IMR-90 (cell line): Measurements from ENCODE around the gene SOX5. TPM values are rescaled to one million over a fixed set of nuclear protein-coding genes. Genes with fewer than 3 reads are reported as not detected.

Source experiments
- ATAC-seq: fragments of 200-7000 bp; cut with Tn5 transposase; 2 replicates; pipeline ENCODE4 v1.9.1; 2020; ENCODE audit warnings: low read depth, mild to moderate bottlenecking, moderate library complexity
- BruUV-seq: library from RNA; stranded (reverse); fragments of 400-500 nt; replicated peaks from 2 replicates; lab custom pipeline; 2021; lab: Mats Ljungman, UMichigan
- CTCF ChIA-PET: fragments of 300-600 bp; formaldehyde crosslinking; extraction: SDS; loops from one replicate; lab custom pipeline; 2021; ENCODE audit warnings: antibody characterized with exemption; lab: Yijun Ruan, JAX
- POLR2A ChIA-PET: fragments of 300-600 bp; sonication (Branson Sonifier 250); formaldehyde crosslinking; loops from one replicate; lab custom pipeline; 2022; ENCODE audit warnings: antibody characterized with exemption; ENCODE audit not compliant: unreplicated experiment; lab: Charles Lee
- DNase-seq: peaks from one replicate; pipeline ENCODE4 v3.0.0; 2013
- H2AFZ ChIP-seq: replicated peaks from 2 replicates; pipeline ENCODE3; 2013; ENCODE audit warnings: low read length, mild to moderate bottlenecking; ENCODE audit not compliant: poor library complexity
- H2AK5ac ChIP-seq: 2 replicates; pipeline ENCODE4 v1.6.1; 2013; ENCODE audit warnings: low read depth, low read length, inconsistent platforms
- H2AK9ac ChIP-seq: replicated peaks from 2 replicates; pipeline ENCODE3; 2013; ENCODE audit warnings: mild to moderate bottlenecking, low read depth, low read length, moderate library complexity; ENCODE audit not compliant: poor library complexity
- H2BK120ac ChIP-seq: 2 replicates; pipeline ENCODE4 v1.6.1; 2013; ENCODE audit warnings: low read depth, low read length, inconsistent platforms
- H2BK15ac ChIP-seq: 3 replicates; pipeline ENCODE4 v1.6.1; 2013; ENCODE audit warnings: low read depth, low read length, inconsistent platforms
- H2BK20ac ChIP-seq: 2 replicates; pipeline ENCODE4 v1.6.1; 2013; ENCODE audit warnings: low read depth, mild to moderate bottlenecking, inconsistent platforms, low read length, moderate library complexity
- H2BK5ac ChIP-seq: 2 replicates; pipeline ENCODE4 v1.6.1; 2013; ENCODE audit warnings: mild to moderate bottlenecking, low read depth, low read length, inconsistent platforms; ENCODE audit not compliant: poor library complexity, severe bottlenecking
- H3K14ac ChIP-seq: replicated peaks from 2 replicates; pipeline ENCODE4 v1.6.1; 2013; ENCODE audit warnings: low read depth, low read length, inconsistent platforms
- H3K18ac ChIP-seq: 2 replicates; pipeline ENCODE4 v1.6.1; 2013; ENCODE audit warnings: low read depth, low read length, control low read depth
- H3K23ac ChIP-seq: 2 replicates; pipeline ENCODE4 v1.6.1; 2013; ENCODE audit warnings: low read depth, low read length, inconsistent platforms
- H3K27ac ChIP-seq: 2 replicates; pipeline ENCODE4 v1.5.1; 2013; ENCODE audit warnings: mild to moderate bottlenecking, control low read depth, low read length; ENCODE audit not compliant: insufficient read depth
- H3K27me3 ChIP-seq: 2 replicates; pipeline ENCODE4 v1.6.1; 2013; ENCODE audit warnings: low read length; ENCODE audit not compliant: control insufficient read depth, insufficient read depth
- H3K36me3 ChIP-seq: 2 replicates; pipeline ENCODE4 v1.6.1; 2013; ENCODE audit warnings: low read length, mixed read lengths; ENCODE audit not compliant: control insufficient read depth, insufficient read depth
- H3K4ac ChIP-seq: 2 replicates; pipeline ENCODE4 v1.6.1; 2013; ENCODE audit warnings: low read depth, low read length, inconsistent platforms
- H3K4me1 ChIP-seq: 2 replicates; pipeline ENCODE4 v1.6.1; 2013; ENCODE audit warnings: low read length, mixed read lengths; ENCODE audit not compliant: control insufficient read depth, insufficient read depth
- H3K4me2 ChIP-seq: 2 replicates; pipeline ENCODE4 v1.6.1; 2013; ENCODE audit warnings: low read depth, mild to moderate bottlenecking, control low read depth, low read length, moderate library complexity
- H3K4me3 ChIP-seq: 2 replicates; pipeline ENCODE4 v1.5.1; 2013; ENCODE audit warnings: low read depth, mild to moderate bottlenecking, control low read depth, low read length, moderate library complexity; ENCODE audit not compliant: insufficient read depth
- H3K56ac ChIP-seq: 2 replicates; pipeline ENCODE4 v1.6.1; 2013; ENCODE audit warnings: low read length, inconsistent platforms; ENCODE audit not compliant: insufficient read depth; ENCODE audit errors: extremely low read depth
- H3K79me1 ChIP-seq, 2 experiments: 2 replicates each; pipeline ENCODE4 v1.6.1; 2013; ENCODE audit warnings: low read length in 2 of 2, inconsistent platforms in 1 of 2, low read depth in 1 of 2
- H3K9ac ChIP-seq: 2 replicates; pipeline ENCODE4 v1.6.1; 2013; ENCODE audit warnings: low read depth, low read length, control low read depth
- H3K9me1 ChIP-seq: 2 replicates; pipeline ENCODE4 v1.6.1; 2013; ENCODE audit warnings: low read length, inconsistent platforms; ENCODE audit not compliant: insufficient read depth
- H3K9me3 ChIP-seq: 2 replicates; pipeline ENCODE4 v1.6.1; 2013; ENCODE audit warnings: low read length; ENCODE audit not compliant: control insufficient read depth, insufficient read depth
- H4K20me1 ChIP-seq: 2 replicates; pipeline ENCODE4 v1.6.1; 2013; ENCODE audit warnings: low read length, inconsistent platforms; ENCODE audit not compliant: insufficient read depth
- H4K5ac ChIP-seq: 2 replicates; pipeline ENCODE4 v1.6.1; 2013; ENCODE audit warnings: mild to moderate bottlenecking, low read depth, low read length, control low read depth
- H4K8ac ChIP-seq, 2 experiments: 2 replicates each; pipeline ENCODE4 v1.6.1; 2013; ENCODE audit warnings: low read depth in 2 of 2, low read length in 2 of 2, control low read depth in 1 of 2, inconsistent platforms in 1 of 2
- H4K91ac ChIP-seq: 2 replicates; pipeline ENCODE4 v1.6.1; 2013; ENCODE audit warnings: low read depth, low read length, inconsistent platforms; ENCODE audit not compliant: insufficient read depth
- BHLHE40 ChIP-seq: fragments of 150-350 bp; IDR thresholded peaks from 2 replicates; pipeline ENCODE4 v1.6.1; 2016; ENCODE audit warnings: mild to moderate bottlenecking, low read depth, low read length
- CEBPB ChIP-seq: IDR thresholded peaks from 2 replicates; pipeline ENCODE4 v1.6.1; 2012; ENCODE audit warnings: low read depth, low read length, improper control_type of control experiment
- CHD1 ChIP-seq: IDR thresholded peaks from 2 replicates; pipeline ENCODE4 v1.6.1; 2012; ENCODE audit warnings: low read depth, low read length, improper control_type of control experiment
- FOS ChIP-seq: fragments of 150-350 bp; IDR thresholded peaks from 2 replicates; pipeline ENCODE4 v1.6.1; 2016; ENCODE audit warnings: low read depth, low read length
- MAFK ChIP-seq: IDR thresholded peaks from 2 replicates; pipeline ENCODE4 v1.6.1; 2012; ENCODE audit warnings: low read depth, low read length, improper control_type of control experiment
- MAZ ChIP-seq: IDR thresholded peaks from 2 replicates; pipeline ENCODE4 v1.6.1; 2012; ENCODE audit warnings: low read depth, mild to moderate bottlenecking, low read length, improper control_type of control experiment, moderate library complexity, borderline replicate concordance
- MXI1 ChIP-seq: IDR thresholded peaks from 2 replicates; pipeline ENCODE4 v1.6.1; 2012; ENCODE audit warnings: low read depth, mild to moderate bottlenecking, low read length, moderate library complexity, borderline replicate concordance
- NFE2L2 ChIP-seq: fragments of 150-350 bp; IDR thresholded peaks from 2 replicates; pipeline ENCODE4 v1.6.1; 2016; ENCODE audit warnings: low read depth, mild to moderate bottlenecking, low read length
- POLR2A ChIP-seq: IDR thresholded peaks from 2 replicates; pipeline ENCODE4 v1.6.1; 2012; ENCODE audit warnings: mild to moderate bottlenecking, low read depth, low read length
- RAD21 ChIP-seq: IDR thresholded peaks from 2 replicates; pipeline ENCODE4 v1.6.1; 2012; ENCODE audit warnings: low read length, improper control_type of control experiment
- RCOR1 ChIP-seq: IDR thresholded peaks from 2 replicates; pipeline ENCODE4 v1.6.1; 2012; ENCODE audit warnings: mild to moderate bottlenecking, low read length, improper control_type of control experiment; ENCODE audit not compliant: insufficient replicate concordance
- RFX5 ChIP-seq: IDR thresholded peaks from 2 replicates; pipeline ENCODE4 v1.8.0; 2012; ENCODE audit warnings: low read depth, mild to moderate bottlenecking, low read length, moderate library complexity
- SMC3 ChIP-seq: fragments of 150-350 bp; IDR thresholded peaks from 2 replicates; pipeline ENCODE4 v1.6.1; 2016; ENCODE audit warnings: low read depth, mild to moderate bottlenecking, antibody characterized with exemption, low read length, moderate library complexity
- WGBS, 2 experiments: methylation state at CpG; one replicate each; pipeline versions ENCODE4 v1.1.5 to v1.1.7; 2013; ENCODE audit warnings: missing lambda C conversion rate in 2 of 2; ENCODE audit not compliant: insufficient read length in 1 of 2; ENCODE audit errors: extremely low coverage in 2 of 2; 5-methylcytosine and 5-hydroxymethylcytosine counted together
- dilution Hi-C: fragments of 300-500 bp; cut with HindIII; formaldehyde crosslinking; loops from one replicate; pipeline ENCODE4 v1.14.3; 2018; ENCODE audit warnings: low sequenced_read_pairs; ENCODE audit not compliant: unreplicated experiment
- in situ Hi-C: fragments of 300-500 bp; cut with MboI; formaldehyde crosslinking; loops from 3 replicates; pipeline ENCODE4 v1.14.3; 2019; ENCODE audit warnings: low sequenced_read_pairs, inconsistent platforms, mixed read lengths
- intact Hi-C: fragments of 100-400 bp; cut with micrococcal nuclease; formaldehyde crosslinking; loops from 2 replicates; pipeline ENCODE4 v1.10.0; 2022
- polyA plus RNA-seq, 3 experiments: library from polyadenylated mRNA; depleted of rRNA; stranded (reverse); fragments of >200 nt; gene quantifications; 2 replicates each; pipeline ENCODE4 v1.2.3, GENCODE V29; 2012; ENCODE audit warnings: low replicate concordance in 1 of 3
- total RNA-seq: library from RNA; depleted of rRNA; stranded (reverse); fragments of >200 nt; gene quantifications from 2 replicates; pipeline ENCODE4 v1.2.3, GENCODE V29; 2012
- TF ChIP-seq, protein P1 (sequence below): fragments of 150-350 bp; IDR thresholded peaks from 2 replicates; pipeline ENCODE4 v1.6.1; 2016; ENCODE audit warnings: low read depth, mild to moderate bottlenecking, low read length, moderate library complexity, borderline replicate concordance
- TF ChIP-seq, protein P2 (sequence below): conservative IDR thresholded peaks from 2 replicates; pipeline ENCODE4 v1.5.1; 2012; ENCODE audit warnings: mild to moderate bottlenecking, low read depth, low read length, improper control_type of control experiment
- TF ChIP-seq, protein P3 (sequence below): fragments of 150-350 bp; IDR thresholded peaks from 2 replicates; pipeline ENCODE4 v1.6.1; 2017; ENCODE audit warnings: mild to moderate bottlenecking, antibody characterized with exemption, low read length, low read depth

SOX5 gene
- total and polyA plus RNA-seq, 2 of the 4 experiments (the other 2 are of a cell fraction): 1.1 to 13.1 TPM

DNA sequence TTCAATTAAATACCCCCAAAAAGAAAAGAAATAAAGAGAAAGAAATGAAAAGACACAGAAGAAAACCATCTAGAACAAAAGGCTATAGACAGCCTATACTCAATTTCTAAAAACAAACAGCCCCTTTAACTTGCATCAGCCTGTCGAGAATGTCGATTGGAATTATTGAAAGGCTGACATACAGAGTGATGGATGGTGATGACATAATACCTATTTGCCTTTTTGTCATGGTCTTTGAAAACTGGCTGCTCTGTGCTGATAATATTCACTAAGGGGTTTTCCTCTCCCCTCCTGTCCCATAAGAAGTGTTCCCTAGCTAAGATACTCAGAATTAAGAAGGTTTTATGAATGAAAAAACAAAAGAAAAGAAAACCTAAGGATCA, 393.7 kb downstream of the SOX5 start:
- no peak overlapping the region for H2BK120ac ChIP-seq
- DNase-seq: no peak
- H3K4me1 ChIP-seq: no peaks in the 10 kb centered on the region
- no peak overlapping the region for H3K4me2 ChIP-seq
- no peak overlapping the region for H2BK5ac ChIP-seq
- intact Hi-C loops (no loop called here), dilution Hi-C loops (no loop called here), in situ Hi-C loops (no loop called here)
- H4K20me1 ChIP-seq: no peaks in the 10 kb centered on the region
- no peak overlapping the region for H2BK15ac ChIP-seq
- no peaks in the 10 kb centered on the region for H3K9me1 ChIP-seq
- H2BK20ac ChIP-seq: no peak overlapping the region
- H3K4me3 ChIP-seq: no peak overlapping the region
- no CpG with 5 or more reads among the region's 2 CpGs for WGBS, 2 experiments
- H3K79me1 ChIP-seq: no peaks in the 10 kb centered on the region
- no peaks in the 10 kb centered on the region for H3K27me3 ChIP-seq
- H3K14ac ChIP-seq: no peak overlapping the region
- no peak overlapping the region for H4K91ac ChIP-seq
- H2AFZ ChIP-seq: no peak overlapping the region
- H3K36me3 ChIP-seq: no peaks in the 10 kb centered on the region
- no peak overlapping the region for H2AK5ac ChIP-seq
- H4K8ac ChIP-seq: no peak overlapping the region
- ChIA-PET POLR2A (no interaction called here), CTCF (no interaction called here)
- no peak overlapping the region for H4K5ac ChIP-seq
- BruUV-seq: no TSS peak
- no peak overlapping the region for H3K56ac ChIP-seq
- H3K4ac ChIP-seq: no peak overlapping the region
- no peak overlapping the region for H3K27ac ChIP-seq
- ATAC-seq: no peak
- H3K9ac ChIP-seq: no peak overlapping the region
- H2AK9ac ChIP-seq: no peak overlapping the region
- H3K18ac ChIP-seq: no peak overlapping the region
- TF ChIP-seq, protein P1, sequence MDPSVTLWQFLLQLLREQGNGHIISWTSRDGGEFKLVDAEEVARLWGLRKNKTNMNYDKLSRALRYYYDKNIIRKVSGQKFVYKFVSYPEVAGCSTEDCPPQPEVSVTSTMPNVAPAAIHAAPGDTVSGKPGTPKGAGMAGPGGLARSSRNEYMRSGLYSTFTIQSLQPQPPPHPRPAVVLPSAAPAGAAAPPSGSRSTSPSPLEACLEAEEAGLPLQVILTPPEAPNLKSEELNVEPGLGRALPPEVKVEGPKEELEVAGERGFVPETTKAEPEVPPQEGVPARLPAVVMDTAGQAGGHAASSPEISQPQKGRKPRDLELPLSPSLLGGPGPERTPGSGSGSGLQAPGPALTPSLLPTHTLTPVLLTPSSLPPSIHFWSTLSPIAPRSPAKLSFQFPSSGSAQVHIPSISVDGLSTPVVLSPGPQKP: no peak
- TF ChIP-seq POLR2A: no peak
- TF ChIP-seq BHLHE40: no peak
- TF ChIP-seq, protein P2, sequence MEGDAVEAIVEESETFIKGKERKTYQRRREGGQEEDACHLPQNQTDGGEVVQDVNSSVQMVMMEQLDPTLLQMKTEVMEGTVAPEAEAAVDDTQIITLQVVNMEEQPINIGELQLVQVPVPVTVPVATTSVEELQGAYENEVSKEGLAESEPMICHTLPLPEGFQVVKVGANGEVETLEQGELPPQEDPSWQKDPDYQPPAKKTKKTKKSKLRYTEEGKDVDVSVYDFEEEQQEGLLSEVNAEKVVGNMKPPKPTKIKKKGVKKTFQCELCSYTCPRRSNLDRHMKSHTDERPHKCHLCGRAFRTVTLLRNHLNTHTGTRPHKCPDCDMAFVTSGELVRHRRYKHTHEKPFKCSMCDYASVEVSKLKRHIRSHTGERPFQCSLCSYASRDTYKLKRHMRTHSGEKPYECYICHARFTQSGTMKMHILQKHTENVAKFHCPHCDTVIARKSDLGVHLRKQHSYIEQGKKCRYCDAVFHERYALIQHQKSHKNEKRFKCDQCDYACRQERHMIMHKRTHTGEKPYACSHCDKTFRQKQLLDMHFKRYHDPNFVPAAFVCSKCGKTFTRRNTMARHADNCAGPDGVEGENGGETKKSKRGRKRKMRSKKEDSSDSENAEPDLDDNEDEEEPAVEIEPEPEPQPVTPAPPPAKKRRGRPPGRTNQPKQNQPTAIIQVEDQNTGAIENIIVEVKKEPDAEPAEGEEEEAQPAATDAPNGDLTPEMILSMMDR: no peak
- TF ChIP-seq MAFK: no peak
- TF ChIP-seq CHD1: no peak
- TF ChIP-seq, protein P3, sequence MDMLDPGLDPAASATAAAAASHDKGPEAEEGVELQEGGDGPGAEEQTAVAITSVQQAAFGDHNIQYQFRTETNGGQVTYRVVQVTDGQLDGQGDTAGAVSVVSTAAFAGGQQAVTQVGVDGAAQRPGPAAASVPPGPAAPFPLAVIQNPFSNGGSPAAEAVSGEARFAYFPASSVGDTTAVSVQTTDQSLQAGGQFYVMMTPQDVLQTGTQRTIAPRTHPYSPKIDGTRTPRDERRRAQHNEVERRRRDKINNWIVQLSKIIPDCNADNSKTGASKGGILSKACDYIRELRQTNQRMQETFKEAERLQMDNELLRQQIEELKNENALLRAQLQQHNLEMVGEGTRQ: no peak
- TF ChIP-seq RCOR1: no peak
- no peak for TF ChIP-seq NFE2L2
- TF ChIP-seq SMC3: no peak
- TF ChIP-seq FOS: no peak
- no peak for TF ChIP-seq RFX5
- TF ChIP-seq MXI1: no peak
- TF ChIP-seq MAZ: no peak
- TF ChIP-seq CEBPB: no peak
- no peak for TF ChIP-seq RAD21
- no peaks in the 10 kb centered on the region for H3K9me3 ChIP-seq
- H3K23ac ChIP-seq: no peak overlapping the region
